HepG2 (cell line): Measurements from ENCODE around the gene ZXDC. TPM values are rescaled to one million over a fixed set of nuclear protein-coding genes. Genes with fewer than 3 reads are reported as not detected.

ENCODE experiments used
- ARHGAP35 ChIP-seq: sonication (generic); formaldehyde crosslinking; IDR thresholded peaks from 2 replicates; pipeline ENCODE4 v1.9.0; 2022; ENCODE audit warnings: mild to moderate bottlenecking, inconsistent platforms, moderate library complexity, missing genetic modification reagents, borderline replicate concordance
- CHD4 ChIP-seq: fragments of 200-600 bp; sonication (generic); IDR thresholded peaks from 2 replicates; pipeline ENCODE4 v1.7.0; 2017; ENCODE audit warnings: mild to moderate bottlenecking, low read length, borderline replicate concordance
- FIP1L1 ChIP-seq: fragments of 200-400 bp; formaldehyde crosslinking; IDR thresholded peaks from 2 replicates; pipeline ENCODE4 v1.6.1; 2018; ENCODE audit warnings: low read depth, mild to moderate bottlenecking, low read length, moderate library complexity, borderline replicate concordance; ENCODE audit not compliant: insufficient read depth
- HDAC2 ChIP-seq: sonication (generic); formaldehyde crosslinking; IDR thresholded peaks from 2 replicates; pipeline ENCODE4 v1.4.0; 2020; ENCODE audit warnings: missing genetic modification reagents
- JARID2 ChIP-seq: sonication (generic); formaldehyde crosslinking; IDR thresholded peaks from 2 replicates; pipeline ENCODE4 v1.8.1; 2023; ENCODE audit warnings: missing genetic modification reagents, inconsistent platforms; ENCODE audit not compliant: insufficient replicate concordance
- KLF9 ChIP-seq: IDR thresholded peaks from 2 replicates; pipeline ENCODE4 v1.6.1; 2016; ENCODE audit warnings: low read depth
- MEIS2 ChIP-seq: sonication (generic); formaldehyde crosslinking; IDR thresholded peaks from 2 replicates; pipeline ENCODE4 v1.9.0; 2021; ENCODE audit warnings: mild to moderate bottlenecking, missing genetic modification reagents
- NR2F1 ChIP-seq, 2 experiments: fragments of 450-650 bp in 1 of 2; formaldehyde crosslinking in 1 of 2; IDR thresholded peaks; 2 replicates each; pipeline versions ENCODE4 v1.5.0 to v1.6.1; 2016 to 2020; ENCODE audit warnings: mild to moderate bottlenecking in 1 of 2, missing compliant biosample characterization in 1 of 2, missing genetic modification reagents in 1 of 2, moderate library complexity in 1 of 2
- RAD51 ChIP-seq: fragments of 450-650 bp; IDR thresholded peaks from 2 replicates; pipeline ENCODE4 v1.6.1; 2016; ENCODE audit warnings: borderline replicate concordance
- REXO4 ChIP-seq: sonication (generic); formaldehyde crosslinking; IDR thresholded peaks from 2 replicates; pipeline ENCODE4 v1.8.0; 2022; ENCODE audit warnings: missing genetic modification reagents, mild to moderate bottlenecking, borderline replicate concordance
- SALL2 ChIP-seq: sonication (generic); formaldehyde crosslinking; IDR thresholded peaks from 2 replicates; pipeline ENCODE4 v1.8.1; 2023; ENCODE audit warnings: mild to moderate bottlenecking, missing genetic modification reagents, inconsistent platforms
- SAP130 ChIP-seq: IDR thresholded peaks from 2 replicates; pipeline ENCODE4 v1.6.1; 2016; ENCODE audit warnings: low read depth
- THAP11 ChIP-seq: IDR thresholded peaks from 2 replicates; pipeline ENCODE4 v1.6.1; 2016; ENCODE audit warnings: missing biosample characterization, missing genetic modification reagents
- ZFP62 ChIP-seq: sonication (generic); formaldehyde crosslinking; IDR thresholded peaks from 2 replicates; pipeline ENCODE4 v1.4.0; 2020; ENCODE audit warnings: missing genetic modification reagents
- ZNF331 ChIP-seq: sonication (generic); formaldehyde crosslinking; IDR thresholded peaks from 2 replicates; pipeline ENCODE4 v1.4.0; 2020; ENCODE audit warnings: missing genetic modification reagents
- ZNF510 ChIP-seq: sonication (generic); formaldehyde crosslinking; IDR thresholded peaks from 2 replicates; pipeline ENCODE4 v1.4.0; 2020; ENCODE audit warnings: low read depth, mild to moderate bottlenecking, missing genetic modification reagents
- polyA plus RNA-seq, 8 experiments: library from polyadenylated mRNA; depleted of rRNA in 3 of 8; stranded (reverse) in 7 of 8; unstranded in 1 of 8; fragments of >200 nt; fragmentation: Illumina TruSeq in 4 of 8; extraction: Trizol in 4 of 8; gene quantifications; 2 replicates each; pipeline versions ENCODE4 v1.2.1 to v1.2.3, GENCODE V29; 2011 to 2016; ENCODE audit warnings: low read depth in 4 of 8, missing spikeins in 1 of 8, mixed read lengths in 1 of 8; ENCODE audit not compliant: insufficient read depth in 1 of 8
- total RNA-seq, 5 experiments: library from RNA; depleted of rRNA; stranded (reverse); fragments of >200 nt; fragmentation: Illumina TruSeq; extraction: Trizol; gene quantifications; 2 replicates each; pipeline ENCODE4 v1.2.3, GENCODE V29; 2016; ENCODE audit warnings: low read depth in 1 of 5
- TF ChIP-seq, protein P1 (sequence below): sonication (generic); formaldehyde crosslinking; IDR thresholded peaks from 2 replicates; pipeline ENCODE4 v1.4.0; 2020; ENCODE audit warnings: missing genetic modification reagents
- TF ChIP-seq, protein P2 (sequence below): sonication (generic); formaldehyde crosslinking; IDR thresholded peaks from 2 replicates; pipeline ENCODE4 v1.9.0; 2022; ENCODE audit warnings: low read depth, missing genetic modification reagents
- TF ChIP-seq, protein P3 (sequence below): IDR thresholded peaks from 2 replicates; pipeline ENCODE4 v1.6.1; 2012; ENCODE audit warnings: low read depth, low read length, improper control_type of control experiment
- TF ChIP-seq, protein P4 (sequence below): sonication (generic); formaldehyde crosslinking; IDR thresholded peaks from 2 replicates; pipeline ENCODE4 v1.4.0; 2020; ENCODE audit warnings: mild to moderate bottlenecking, missing genetic modification reagents, borderline replicate concordance

Gene ZXDC
- total and polyA plus RNA-seq, 2 of the 13 experiments (the other 11 are each of a cell fraction or from before 2014, with no cell fraction given), result 17.6 to 21.2 TPM

DNA sequence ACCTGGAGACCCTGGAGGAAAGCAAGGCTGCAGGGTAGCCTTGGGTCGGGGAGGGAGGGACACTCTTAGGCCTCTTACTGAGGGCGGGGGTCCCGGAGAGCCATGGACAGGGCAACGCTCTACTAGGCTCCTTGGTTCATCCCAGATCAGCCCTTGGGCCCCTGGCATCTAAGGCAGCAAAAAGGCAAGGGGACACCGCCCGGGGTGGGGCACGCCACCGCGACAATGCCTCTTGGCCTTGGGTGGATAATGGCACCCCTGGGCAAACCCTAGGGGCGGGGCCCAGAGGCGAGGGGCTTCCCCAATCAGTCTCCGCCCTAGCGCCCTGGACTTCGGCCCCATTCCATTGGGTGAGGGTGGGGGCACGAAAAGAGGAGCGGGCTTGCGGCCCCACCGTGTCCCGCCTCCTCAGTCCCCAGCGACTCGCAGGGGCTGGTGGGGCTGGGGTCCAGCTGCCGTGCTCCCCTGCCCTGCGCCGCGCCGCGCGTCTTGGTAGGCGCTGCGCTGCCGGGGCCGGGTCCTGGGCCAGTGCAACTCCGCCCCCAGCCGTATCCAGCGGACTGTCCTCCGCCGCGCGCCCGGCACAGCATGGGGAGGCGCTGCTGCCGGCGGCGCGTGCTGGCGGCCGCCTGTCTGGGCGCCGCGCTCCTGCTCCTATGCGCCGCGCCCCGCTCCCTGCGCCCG is 48.2 kb upstream of the ZXDC start, which contains the start of gene CHST13 (continued):
- no peak for TF ChIP-seq RAD51
- TF ChIP-seq JARID2, result no peak
- 0 out of 2 replicates have a peak, but pooled peaks have one; percentile 30 for TF ChIP-seq KLF9
- TF ChIP-seq, protein P1, sequence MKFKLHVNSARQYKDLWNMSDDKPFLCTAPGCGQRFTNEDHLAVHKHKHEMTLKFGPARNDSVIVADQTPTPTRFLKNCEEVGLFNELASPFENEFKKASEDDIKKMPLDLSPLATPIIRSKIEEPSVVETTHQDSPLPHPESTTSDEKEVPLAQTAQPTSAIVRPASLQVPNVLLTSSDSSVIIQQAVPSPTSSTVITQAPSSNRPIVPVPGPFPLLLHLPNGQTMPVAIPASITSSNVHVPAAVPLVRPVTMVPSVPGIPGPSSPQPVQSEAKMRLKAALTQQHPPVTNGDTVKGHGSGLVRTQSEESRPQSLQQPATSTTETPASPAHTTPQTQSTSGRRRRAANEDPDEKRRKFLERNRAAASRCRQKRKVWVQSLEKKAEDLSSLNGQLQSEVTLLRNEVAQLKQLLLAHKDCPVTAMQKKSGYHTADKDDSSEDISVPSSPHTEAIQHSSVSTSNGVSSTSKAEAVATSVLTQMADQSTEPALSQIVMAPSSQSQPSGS (CRISPR knock-in tag), result peak; percentile 54; the same call in 1 of the 2 replicates
- peak; percentile 88 for TF ChIP-seq HDAC2 (CRISPR knock-in tag)
- peak; percentile 87 for TF ChIP-seq ZNF331
- TF ChIP-seq FIP1L1, result 0 out of 2 replicates have a peak, but pooled peaks have one; percentile 62
- TF ChIP-seq NR2F1 (CRISPR knock-in tag; IDR thresholded peaks at IDR 0.05), result peak in 1 of 2 experiments; percentile 38; a peak in 1 of 4 replicates
- no peak for TF ChIP-seq CHD4
- TF ChIP-seq ZNF510, result no peak
- peak; percentile 72 for TF ChIP-seq SAP130 (CRISPR knock-in tag)
- TF ChIP-seq SALL2 (CRISPR knock-in tag), result no peak; the same call in 1 of the 2 replicates
- TF ChIP-seq, protein P2, sequence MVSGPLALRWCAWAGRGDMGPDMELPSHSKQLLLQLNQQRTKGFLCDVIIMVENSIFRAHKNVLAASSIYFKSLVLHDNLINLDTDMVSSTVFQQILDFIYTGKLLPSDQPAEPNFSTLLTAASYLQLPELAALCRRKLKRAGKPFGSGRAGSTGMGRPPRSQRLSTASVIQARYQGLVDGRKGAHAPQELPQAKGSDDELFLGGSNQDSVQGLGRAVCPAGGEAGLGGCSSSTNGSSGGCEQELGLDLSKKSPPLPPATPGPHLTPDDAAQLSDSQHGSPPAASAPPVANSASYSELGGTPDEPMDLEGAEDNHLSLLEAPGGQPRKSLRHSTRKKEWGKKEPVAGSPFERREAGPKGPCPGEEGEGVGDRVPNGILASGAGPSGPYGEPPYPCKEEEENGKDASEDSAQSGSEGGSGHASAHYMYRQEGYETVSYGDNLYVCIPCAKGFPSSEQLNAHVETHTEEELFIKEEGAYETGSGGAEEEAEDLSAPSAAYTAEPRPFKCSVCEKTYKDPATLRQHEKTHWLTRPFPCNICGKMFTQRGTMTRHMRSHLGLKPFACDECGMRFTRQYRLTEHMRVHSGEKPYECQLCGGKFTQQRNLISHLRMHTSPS (CRISPR knock-in tag), result peak; percentile 76; the same call in 1 of the 2 replicates
- TF ChIP-seq THAP11 (CRISPR knock-in tag), result no peak; the same call in 1 of the 2 replicates
- TF ChIP-seq, protein P3, sequence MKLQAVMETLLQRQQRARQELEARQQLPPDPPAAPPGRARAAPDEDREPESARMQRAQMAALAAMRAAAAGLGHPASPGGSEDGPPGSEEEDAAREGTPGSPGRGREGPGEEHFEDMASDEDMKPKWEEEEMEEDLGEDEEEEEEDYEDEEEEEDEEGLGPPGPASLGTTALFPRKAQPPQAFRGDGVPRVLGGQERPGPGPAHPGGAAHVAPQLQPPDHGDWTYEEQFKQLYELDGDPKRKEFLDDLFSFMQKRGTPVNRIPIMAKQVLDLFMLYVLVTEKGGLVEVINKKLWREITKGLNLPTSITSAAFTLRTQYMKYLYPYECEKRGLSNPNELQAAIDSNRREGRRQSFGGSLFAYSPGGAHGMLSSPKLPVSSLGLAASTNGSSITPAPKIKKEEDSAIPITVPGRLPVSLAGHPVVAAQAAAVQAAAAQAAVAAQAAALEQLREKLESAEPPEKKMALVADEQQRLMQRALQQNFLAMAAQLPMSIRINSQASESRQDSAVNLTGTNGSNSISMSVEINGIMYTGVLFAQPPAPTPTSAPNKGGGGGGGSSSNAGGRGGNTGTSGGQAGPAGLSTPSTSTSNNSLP, result no peak
- no peak for TF ChIP-seq REXO4 (CRISPR knock-in tag)
- no peak for TF ChIP-seq ZFP62 (CRISPR knock-in tag)
- peak; percentile 66; the same call in 1 of the 2 replicates for TF ChIP-seq ARHGAP35 (CRISPR knock-in tag)
- TF ChIP-seq MEIS2 (CRISPR knock-in tag), result no peak; the same call in 1 of the 2 replicates
- TF ChIP-seq, protein P4, sequence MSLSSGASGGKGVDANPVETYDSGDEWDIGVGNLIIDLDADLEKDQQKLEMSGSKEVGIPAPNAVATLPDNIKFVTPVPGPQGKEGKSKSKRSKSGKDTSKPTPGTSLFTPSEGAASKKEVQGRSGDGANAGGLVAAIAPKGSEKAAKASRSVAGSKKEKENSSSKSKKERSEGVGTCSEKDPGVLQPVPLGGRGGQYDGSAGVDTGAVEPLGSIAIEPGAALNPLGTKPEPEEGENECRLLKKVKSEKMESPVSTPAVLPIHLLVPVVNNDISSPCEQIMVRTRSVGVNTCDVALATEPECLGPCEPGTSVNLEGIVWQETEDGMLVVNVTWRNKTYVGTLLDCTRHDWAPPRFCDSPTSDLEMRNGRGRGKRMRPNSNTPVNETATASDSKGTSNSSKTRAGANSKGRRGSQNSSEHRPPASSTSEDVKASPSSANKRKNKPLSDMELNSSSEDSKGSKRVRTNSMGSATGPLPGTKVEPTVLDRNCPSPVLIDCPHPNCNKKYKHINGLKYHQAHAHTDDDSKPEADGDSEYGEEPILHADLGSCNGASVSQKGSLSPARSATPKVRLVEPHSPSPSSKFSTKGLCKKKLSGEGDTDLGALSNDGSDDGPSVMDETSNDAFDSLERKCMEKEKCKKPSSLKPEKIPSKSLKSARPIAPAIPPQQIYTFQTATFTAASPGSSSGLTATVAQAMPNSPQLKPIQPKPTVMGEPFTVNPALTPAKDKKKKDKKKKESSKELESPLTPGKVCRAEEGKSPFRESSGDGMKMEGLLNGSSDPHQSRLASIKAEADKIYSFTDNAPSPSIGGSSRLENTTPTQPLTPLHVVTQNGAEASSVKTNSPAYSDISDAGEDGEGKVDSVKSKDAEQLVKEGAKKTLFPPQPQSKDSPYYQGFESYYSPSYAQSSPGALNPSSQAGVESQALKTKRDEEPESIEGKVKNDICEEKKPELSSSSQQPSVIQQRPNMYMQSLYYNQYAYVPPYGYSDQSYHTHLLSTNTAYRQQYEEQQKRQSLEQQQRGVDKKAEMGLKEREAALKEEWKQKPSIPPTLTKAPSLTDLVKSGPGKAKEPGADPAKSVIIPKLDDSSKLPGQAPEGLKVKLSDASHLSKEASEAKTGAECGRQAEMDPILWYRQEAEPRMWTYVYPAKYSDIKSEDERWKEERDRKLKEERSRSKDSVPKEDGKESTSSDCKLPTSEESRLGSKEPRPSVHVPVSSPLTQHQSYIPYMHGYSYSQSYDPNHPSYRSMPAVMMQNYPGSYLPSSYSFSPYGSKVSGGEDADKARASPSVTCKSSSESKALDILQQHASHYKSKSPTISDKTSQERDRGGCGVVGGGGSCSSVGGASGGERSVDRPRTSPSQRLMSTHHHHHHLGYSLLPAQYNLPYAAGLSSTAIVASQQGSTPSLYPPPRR (CRISPR knock-in tag), result no peak
